ENCODE results near the gene DUOXA1. TPM values are rescaled to one million over a fixed set of nuclear protein-coding genes. Genes with fewer than 3 reads are reported as not detected.
"Not testable (repeated sequence)": the region's sequence is repeated elsewhere in the genome, so short reads cannot be mapped to it uniquely, and the experiment has no call there.

The DUOXA1 gene
- total RNA-seq, 3 donors from 2014 or later = 0.08 to 0.58 (median 0.24) TPM

- H3K27me3 Mint-ChIP-seq (ENCODE audit: low read depth) = peaks cover 25% of the 10 kb centered on the region
- H3K4me3 Mint-ChIP-seq = no peak overlapping the region
- no peak for ATAC-seq
Observed at GRCh38 chr15:45087513-45087912, 42.2 kb downstream of the DUOXA1 start.

DNA sequence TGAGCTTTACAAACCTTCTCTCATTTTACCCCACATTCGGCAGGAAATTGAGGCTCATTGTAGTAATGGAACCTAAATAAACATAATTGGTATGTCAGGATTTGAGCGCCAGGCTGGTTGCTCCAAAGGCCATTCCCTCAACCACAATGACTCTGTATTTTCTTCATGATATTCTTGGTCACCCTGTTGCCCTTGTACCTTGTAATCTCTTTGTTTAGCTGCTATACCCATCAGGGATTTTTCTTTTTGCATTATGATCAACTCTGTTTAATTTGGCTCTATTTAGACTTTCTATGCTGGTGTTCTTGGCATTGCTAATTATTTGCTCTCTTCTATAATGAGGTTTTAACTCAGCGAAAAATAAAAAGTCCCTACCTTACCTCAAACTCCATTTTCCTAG lies 45.5 kb downstream of the DUOXA1 start:
- no peak overlapping the region for H3K4me3 Mint-ChIP-seq
- peaks cover 22% of the 10 kb centered on the region for H3K27me3 Mint-ChIP-seq (ENCODE audit: low read depth)

More at GRCh38 chr15:45087513-45087912, 42.2 kb downstream of the DUOXA1 start:
- Mint-ChIP-seq H3K4me1 (ENCODE audit: low read depth) (no peaks in the 10 kb centered on the region), H3K9me3 (no peaks in the 10 kb centered on the region), H3K36me3 (ENCODE audit: insufficient read depth) (no peaks in the 10 kb centered on the region)
- no peak for DNase-seq

DNA sequence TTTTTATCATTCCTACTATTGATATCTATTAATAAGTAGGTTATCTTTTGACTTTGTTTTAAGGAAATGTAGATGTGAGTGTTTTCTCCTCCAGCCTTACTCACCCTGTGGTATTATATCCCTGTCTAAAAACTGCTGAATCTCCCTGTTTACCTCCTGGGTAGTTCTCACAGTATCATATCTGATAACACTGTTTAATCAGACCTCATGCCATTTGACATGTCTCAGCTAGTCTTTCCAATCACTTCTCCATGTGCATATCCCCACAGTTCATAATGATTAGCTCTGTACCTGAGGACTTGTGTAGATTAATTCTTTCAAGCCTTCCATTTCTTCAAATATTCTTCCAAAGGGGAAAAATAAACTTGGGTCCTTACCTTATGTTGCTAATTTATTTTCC lies 46.5 kb downstream of the DUOXA1 start:
- DNase-seq (no peak), ATAC-seq (no peak)
- Mint-ChIP-seq H3K4me1 (ENCODE audit: low read depth) (no peaks in the 10 kb centered on the region), H3K36me3 (ENCODE audit: insufficient read depth) (no peaks in the 10 kb centered on the region), H3K4me3 (no peak overlapping the region), H3K9me3 (no peaks in the 10 kb centered on the region), H3K27me3 (ENCODE audit: low read depth) (peaks cover 22% of the 10 kb centered on the region)

More for the DNA sequence above, 45.5 kb downstream of the DUOXA1 start:
- Mint-ChIP-seq H3K9me3 (no peaks in the 10 kb centered on the region), H3K4me1 (ENCODE audit: low read depth) (no peaks in the 10 kb centered on the region), H3K36me3 (ENCODE audit: insufficient read depth) (no peaks in the 10 kb centered on the region)
- ATAC-seq (no peak), DNase-seq (no peak)

GRCh38 chr15:45082412-45082811 lies 47.3 kb downstream of the DUOXA1 start:
- ATAC-seq; H3K4me3 Mint-ChIP-seq; H3K9me3 Mint-ChIP-seq; H3K36me3 Mint-ChIP-seq (ENCODE audit: insufficient read depth); DNase-seq; H3K4me1 Mint-ChIP-seq (ENCODE audit: low read depth): not testable (repeated sequence)
- H3K27me3 Mint-ChIP-seq (ENCODE audit: low read depth) = peaks cover 17% of the 10 kb centered on the region

DNA sequence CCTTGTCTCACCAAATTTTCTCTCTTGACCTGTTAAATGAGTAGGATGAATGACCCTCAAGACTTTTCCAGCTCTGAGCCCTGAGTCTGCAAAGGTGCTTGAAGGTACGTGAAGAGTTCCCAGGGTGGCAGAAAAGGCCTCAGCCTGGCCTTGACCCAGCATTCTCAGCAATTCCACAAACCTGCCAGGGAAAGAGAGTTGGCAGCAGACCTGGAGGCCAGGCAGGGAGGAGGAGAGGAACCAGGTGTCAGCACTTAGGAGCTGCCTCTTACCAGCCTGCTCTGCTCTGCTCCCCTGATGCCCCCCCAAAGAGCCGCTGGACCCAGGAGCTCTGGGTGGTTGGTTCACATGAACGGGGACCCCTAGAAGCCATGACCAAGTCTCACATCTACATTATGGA lies 49.1 kb downstream of the DUOXA1 start:
- H3K27me3 Mint-ChIP-seq (ENCODE audit: low read depth) = peaks cover 11% of the 10 kb centered on the region
- H3K4me1 Mint-ChIP-seq (ENCODE audit: low read depth); ATAC-seq; H3K9me3 Mint-ChIP-seq; H3K4me3 Mint-ChIP-seq; H3K36me3 Mint-ChIP-seq (ENCODE audit: insufficient read depth); DNase-seq: not testable (repeated sequence)

GRCh38 chr15:45079628-45080246 lies 49.9 kb downstream of the DUOXA1 start:
- DNase-seq; ATAC-seq; H3K4me3 Mint-ChIP-seq; H3K36me3 Mint-ChIP-seq (ENCODE audit: insufficient read depth); H3K9me3 Mint-ChIP-seq; H3K27me3 Mint-ChIP-seq (ENCODE audit: low read depth); H3K4me1 Mint-ChIP-seq (ENCODE audit: low read depth): not testable (repeated sequence)

DNA sequence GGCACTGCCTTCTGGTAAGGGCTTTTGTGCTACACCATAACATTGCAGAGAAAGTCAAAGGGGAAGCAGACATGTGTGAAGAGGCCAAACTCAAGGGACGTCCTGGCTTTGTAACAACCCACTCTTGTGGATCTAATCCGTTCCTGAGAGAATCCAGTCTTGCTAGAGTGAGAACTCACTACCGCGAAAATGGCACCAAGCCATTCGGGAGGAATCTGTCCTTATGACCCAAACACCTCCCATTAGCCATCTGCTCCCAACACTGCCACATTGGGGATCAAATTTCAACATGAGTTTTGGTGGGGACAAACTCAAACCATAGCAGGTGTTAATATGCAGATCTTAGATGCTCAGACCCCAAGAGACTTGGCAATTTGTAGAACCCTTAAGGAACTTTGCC lies 50.5 kb downstream of the DUOXA1 start:
- not testable (repeated sequence) for H3K9me3 Mint-ChIP-seq; H3K4me1 Mint-ChIP-seq (ENCODE audit: low read depth)

GRCh38 chr15:45077391-45077790 lies 52.3 kb downstream of the DUOXA1 start:
- not testable (repeated sequence) for H3K27me3 Mint-ChIP-seq (ENCODE audit: low read depth); DNase-seq; ATAC-seq; H3K9me3 Mint-ChIP-seq; H3K4me1 Mint-ChIP-seq (ENCODE audit: low read depth); H3K4me3 Mint-ChIP-seq; H3K36me3 Mint-ChIP-seq (ENCODE audit: insufficient read depth)

More for the DNA sequence above, 50.5 kb downstream of the DUOXA1 start:
- not testable (repeated sequence) for ATAC-seq; H3K4me3 Mint-ChIP-seq; H3K27me3 Mint-ChIP-seq (ENCODE audit: low read depth); DNase-seq; H3K36me3 Mint-ChIP-seq (ENCODE audit: insufficient read depth)

DNA sequence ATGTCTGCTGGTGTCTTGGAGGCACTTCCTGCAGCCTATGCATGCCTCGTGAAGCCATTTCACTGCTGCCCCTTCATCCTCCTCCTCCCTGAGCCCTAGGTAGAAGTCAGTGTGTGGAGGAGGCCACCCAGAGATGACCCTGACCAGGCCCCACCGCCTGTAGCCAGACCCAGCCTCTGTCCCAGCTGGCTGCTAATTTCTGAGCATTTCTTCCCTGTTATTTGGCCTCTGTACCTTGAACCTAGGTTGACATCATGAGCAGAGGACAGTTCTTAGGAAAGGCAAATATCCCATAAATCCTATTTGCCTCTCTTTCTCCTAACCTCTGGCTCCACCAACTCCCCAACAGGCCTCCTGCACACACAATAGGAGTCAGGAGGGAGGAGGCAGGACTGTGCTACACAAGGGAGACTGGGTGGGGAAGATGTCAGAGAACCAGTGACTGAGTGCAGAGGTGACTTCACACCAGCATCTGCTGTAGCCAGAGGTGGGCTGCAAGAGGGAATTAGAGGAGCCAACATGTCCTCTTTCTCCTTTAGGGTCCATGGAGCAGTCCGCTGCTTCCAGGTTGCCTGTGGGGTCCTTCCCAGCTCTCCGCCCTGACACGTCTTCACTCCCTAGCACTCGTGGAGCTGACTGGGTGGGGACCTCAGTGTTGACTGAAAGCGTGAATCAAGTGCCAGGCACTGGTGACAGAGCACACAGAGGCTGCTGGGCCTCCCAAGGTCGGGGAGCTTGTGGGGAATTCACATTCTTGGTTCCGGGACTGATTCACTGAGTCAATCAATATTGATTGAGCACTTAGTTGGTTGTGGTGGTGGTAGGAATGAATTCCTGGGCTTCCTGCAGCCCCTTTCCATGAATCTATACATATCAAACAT lies 54.0 kb downstream of the DUOXA1 start:
- H3K4me3 Mint-ChIP-seq; H3K27me3 Mint-ChIP-seq (ENCODE audit: low read depth); ATAC-seq; H3K36me3 Mint-ChIP-seq (ENCODE audit: insufficient read depth); H3K9me3 Mint-ChIP-seq; DNase-seq; H3K4me1 Mint-ChIP-seq (ENCODE audit: low read depth): not testable (repeated sequence)

DNA sequence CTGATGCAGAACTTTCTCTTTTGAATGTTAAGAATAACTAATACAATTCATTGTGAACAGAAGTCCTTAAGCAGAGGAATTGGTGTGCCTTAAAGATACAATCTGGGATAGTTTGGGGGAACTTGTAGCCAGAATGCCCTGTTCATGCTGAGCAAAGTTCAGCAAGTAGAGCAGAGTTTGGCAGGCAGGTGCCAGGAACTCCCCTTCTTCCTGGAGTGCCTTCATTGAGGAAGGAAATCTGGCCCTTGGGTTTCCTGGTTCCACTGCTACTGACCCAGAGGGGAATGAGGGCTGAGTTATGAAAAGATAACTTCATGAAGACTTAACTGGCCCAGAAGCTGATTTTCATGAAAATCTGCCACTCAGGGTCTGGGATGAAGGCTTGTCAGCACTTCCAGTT lies 56.1 kb downstream of the DUOXA1 start:
- H3K36me3 Mint-ChIP-seq (ENCODE audit: insufficient read depth); H3K9me3 Mint-ChIP-seq; H3K4me1 Mint-ChIP-seq (ENCODE audit: low read depth); H3K27me3 Mint-ChIP-seq (ENCODE audit: low read depth); DNase-seq; ATAC-seq; H3K4me3 Mint-ChIP-seq: not testable (repeated sequence)

DNA sequence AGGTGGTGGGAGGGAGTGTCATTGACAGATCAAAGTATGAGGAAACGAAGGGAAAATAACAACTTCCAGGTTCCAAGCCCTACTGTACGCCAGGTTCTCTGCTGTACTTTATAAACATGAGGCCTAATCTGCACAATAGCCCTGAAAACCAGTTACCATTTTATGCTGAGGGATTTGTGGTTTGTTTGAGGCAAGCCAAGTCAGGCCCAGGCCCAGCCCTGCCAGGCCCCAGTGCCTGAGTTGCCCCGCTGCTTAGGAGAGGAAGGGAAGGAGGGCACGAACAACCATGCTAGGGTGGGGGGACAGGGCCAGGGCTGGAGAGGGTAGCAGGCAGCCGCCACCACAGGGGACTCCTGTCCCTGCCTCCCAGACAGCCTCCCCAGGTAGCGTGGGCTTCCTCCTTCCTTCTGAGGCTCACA lies 59.7 kb downstream of the DUOXA1 start:
- H3K36me3 Mint-ChIP-seq (ENCODE audit: insufficient read depth) = peaks cover 16% of the 10 kb centered on the region
- not testable (repeated sequence) for H3K4me1 Mint-ChIP-seq (ENCODE audit: low read depth); ATAC-seq; H3K27me3 Mint-ChIP-seq (ENCODE audit: low read depth); DNase-seq; H3K9me3 Mint-ChIP-seq; H3K4me3 Mint-ChIP-seq

Other genes starting within 250 kb of the DUOXA1 start
- not detected for gene TERB2, start 173.2 kb downstream of the DUOXA1 start, total RNA-seq
- 10 to 100 TPM; 26.9 to 42.7 (median 32.6) TPM for gene SORD, start 106.7 kb downstream of the DUOXA1 start, total RNA-seq
- under 1 TPM; 0.05 to 0.11 (median 0.10) TPM for gene DUOX2, start 15.7 kb downstream of the DUOXA1 start, total RNA-seq
- gene DUOXA2, start 15.6 kb downstream of the DUOXA1 start, total RNA-seq = not detected
- under 1 TPM; 0.13 to 0.42 (median 0.22) TPM for gene DUOX1, start 115 bp upstream of the DUOXA1 start, total RNA-seq
- 10 to 100 TPM; 17.5 to 30.5 (median 19.2) TPM for gene SHF, start 58.1 kb upstream of the DUOXA1 start, total RNA-seq
- under 1 TPM in 1 of 3 donors, not detected in 2; 0.14 TPM for gene SLC28A2, start 122.4 kb upstream of the DUOXA1 start, total RNA-seq
- gene GATM, start 248.7 kb upstream of the DUOXA1 start, total RNA-seq = 1 to 10 TPM; 1.2 to 2.7 (median 1.7) TPM

All from activated T-cell treated with anti-CD3 and anti-CD28 coated beads, Interleukin-2, amount 50 U/mL, for 4 hours (primary cell).